K562 (cell line): ENCODE data around the gene PIP4K2A.

Source experiments
- ELF4 ChIP-seq: fragments of 450-650 bp; formaldehyde crosslinking; IDR thresholded peaks from 2 replicates; pipeline ENCODE4 v1.4.0; 2022; ENCODE audit warnings: missing genetic modification characterization
- EP400 ChIP-seq: fragments of 450-650 bp; IDR thresholded peaks from 2 replicates; pipeline ENCODE4 v1.6.1; 2017; ENCODE audit warnings: antibody characterized with exemption, mild to moderate bottlenecking, moderate library complexity
- POLR2A ChIP-seq: fragments of 450-650 bp; conservative IDR thresholded peaks from 2 replicates; pipeline ENCODE4 v1.6.1; 2016
- SIN3A ChIP-seq, 2 experiments: fragments of 150-350 bp in 1 of 2; IDR thresholded peaks; 2 replicates each; pipeline ENCODE4 v1.6.1; 2011 to 2016; ENCODE audit warnings: borderline replicate concordance in 2 of 2, low read depth in 2 of 2, low read length in 2 of 2, mild to moderate bottlenecking in 2 of 2, moderate library complexity in 2 of 2; ENCODE audit not compliant: control insufficient read depth in 1 of 2
- ZBTB17 ChIP-seq: fragments of 450-650 bp; formaldehyde crosslinking; IDR thresholded peaks from 2 replicates; pipeline ENCODE4 v1.4.0; 2020; ENCODE audit warnings: mild to moderate bottlenecking
- TF ChIP-seq, protein P1 (sequence below): fragments of 250-450 bp; sonication (Bioruptor Pico); IDR thresholded peaks from 2 replicates; pipeline ENCODE4 v1.4.0; 2020; ENCODE audit warnings: mild to moderate bottlenecking, moderate library complexity
- TF ChIP-seq, protein P2 (sequence below): sonication (generic); formaldehyde crosslinking; IDR thresholded peaks from 2 replicates; pipeline ENCODE4 v1.8.1; 2022; ENCODE audit warnings: missing genetic modification reagents

DNA sequence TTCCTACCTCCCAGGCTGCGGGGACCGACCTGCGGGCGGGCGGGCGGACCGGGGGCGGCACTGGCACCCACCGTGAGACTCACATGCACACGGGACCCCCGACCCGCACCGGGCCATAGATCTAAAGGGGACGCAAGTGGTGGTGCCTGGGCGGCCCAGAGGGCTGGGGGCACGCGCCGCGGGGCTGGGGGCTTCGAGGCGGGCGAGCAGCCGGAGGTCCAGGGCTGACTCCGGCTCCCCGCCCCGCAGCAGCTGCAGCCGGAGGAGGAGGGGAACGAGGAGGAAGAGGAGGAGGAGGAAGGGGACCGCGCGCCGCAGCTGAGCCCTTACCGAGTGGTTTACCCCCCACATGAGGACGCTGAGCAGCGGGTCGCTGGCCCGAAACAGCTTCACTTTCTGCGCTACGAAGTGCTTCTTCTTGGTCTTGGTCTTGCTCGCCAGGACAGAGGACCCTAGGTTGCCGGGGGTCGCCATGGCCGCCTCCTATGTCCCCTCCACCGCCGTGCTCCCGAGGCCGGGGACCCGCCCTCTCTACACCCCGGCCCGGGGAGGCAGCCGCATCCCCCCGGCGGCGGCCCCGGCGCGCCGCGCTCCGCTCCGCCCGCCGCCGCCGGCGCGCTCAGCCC is 412 bp downstream of the PIP4K2A start:
- TF ChIP-seq SIN3A (IDR thresholded peaks at IDR 0.05; ENCODE audit: borderline replicate concordance in 2 of 2, control insufficient read depth in 1 of 2, low read depth in 2 of 2, low read length in 2 of 2) (0 out of 4 replicates have a peak, but pooled peaks of 1 of the 2 experiments have one; percentile 27), POLR2A (no peak), ELF4 (CRISPR knock-in tag) (no peak), ZBTB17 (CRISPR knock-in tag) (no peak), EP400 (no peak)
- TF ChIP-seq, protein P1, sequence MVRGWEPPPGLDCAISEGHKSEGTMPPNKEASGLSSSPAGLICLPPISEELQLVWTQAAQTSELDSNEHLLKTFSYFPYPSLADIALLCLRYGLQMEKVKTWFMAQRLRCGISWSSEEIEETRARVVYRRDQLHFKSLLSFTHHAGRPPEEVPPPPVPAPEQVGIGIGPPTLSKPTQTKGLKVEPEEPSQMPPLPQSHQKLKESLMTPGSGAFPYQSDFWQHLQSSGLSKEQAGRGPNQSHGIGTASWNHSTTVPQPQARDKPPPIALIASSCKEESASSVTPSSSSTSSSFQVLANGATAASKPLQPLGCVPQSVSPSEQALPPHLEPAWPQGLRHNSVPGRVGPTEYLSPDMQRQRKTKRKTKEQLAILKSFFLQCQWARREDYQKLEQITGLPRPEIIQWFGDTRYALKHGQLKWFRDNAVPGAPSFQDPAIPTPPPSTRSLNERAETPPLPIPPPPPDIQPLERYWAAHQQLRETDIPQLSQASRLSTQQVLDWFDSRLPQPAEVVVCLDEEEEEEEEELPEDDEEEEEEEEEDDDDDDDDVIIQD (CRISPR knock-in tag) = no peak
- TF ChIP-seq, protein P2, sequence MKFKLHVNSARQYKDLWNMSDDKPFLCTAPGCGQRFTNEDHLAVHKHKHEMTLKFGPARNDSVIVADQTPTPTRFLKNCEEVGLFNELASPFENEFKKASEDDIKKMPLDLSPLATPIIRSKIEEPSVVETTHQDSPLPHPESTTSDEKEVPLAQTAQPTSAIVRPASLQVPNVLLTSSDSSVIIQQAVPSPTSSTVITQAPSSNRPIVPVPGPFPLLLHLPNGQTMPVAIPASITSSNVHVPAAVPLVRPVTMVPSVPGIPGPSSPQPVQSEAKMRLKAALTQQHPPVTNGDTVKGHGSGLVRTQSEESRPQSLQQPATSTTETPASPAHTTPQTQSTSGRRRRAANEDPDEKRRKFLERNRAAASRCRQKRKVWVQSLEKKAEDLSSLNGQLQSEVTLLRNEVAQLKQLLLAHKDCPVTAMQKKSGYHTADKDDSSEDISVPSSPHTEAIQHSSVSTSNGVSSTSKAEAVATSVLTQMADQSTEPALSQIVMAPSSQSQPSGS (CRISPR knock-in tag) = no peak
